HepG2 (cell line): ENCODE results near the gene U2AF1L4. TPM values are rescaled to one million over a fixed set of nuclear protein-coding genes. Genes with fewer than 3 reads are reported as not detected.
A peak's percentile ranks its signal among the peaks of the same experiment; 100 is the strongest.

Source experiments
- ARHGAP35 ChIP-seq: sonication (generic); formaldehyde crosslinking; IDR thresholded peaks from 2 replicates; pipeline ENCODE4 v1.9.0; 2022; ENCODE audit warnings: mild to moderate bottlenecking, inconsistent platforms, moderate library complexity, missing genetic modification reagents, borderline replicate concordance
- CBFB ChIP-seq: sonication (generic); formaldehyde crosslinking; IDR thresholded peaks from 2 replicates; pipeline ENCODE4 v1.4.0; 2020; ENCODE audit warnings: missing genetic modification reagents
- CBX2 ChIP-seq, 2 experiments: fragments of 200-600 bp in 1 of 2; sonication (generic); formaldehyde crosslinking in 1 of 2; IDR thresholded peaks; 2 replicates each; pipeline versions ENCODE4 v1.7.0 to v1.8.1; 2018 to 2022; ENCODE audit warnings: low read depth in 2 of 2, low read length in 1 of 2, mild to moderate bottlenecking in 1 of 2, missing genetic modification reagents in 1 of 2
- DPF2 ChIP-seq: sonication (generic); formaldehyde crosslinking; IDR thresholded peaks from 2 replicates; pipeline ENCODE4 v1.4.0; 2020; ENCODE audit warnings: mild to moderate bottlenecking, low read depth, missing genetic modification reagents, borderline replicate concordance
- HNRNPUL1 ChIP-seq: fragments of 200-400 bp; formaldehyde crosslinking; IDR thresholded peaks from 2 replicates; pipeline ENCODE4 v1.6.1; 2017; ENCODE audit warnings: low read depth, mild to moderate bottlenecking, low read length, moderate library complexity
- MTA1 ChIP-seq: sonication (generic); formaldehyde crosslinking; IDR thresholded peaks from 2 replicates; pipeline ENCODE4 v1.4.0; 2020; ENCODE audit warnings: missing genetic modification reagents, mild to moderate bottlenecking, borderline replicate concordance
- PITX1 ChIP-seq: sonication (generic); formaldehyde crosslinking; IDR thresholded peaks from 2 replicates; pipeline ENCODE4 v1.5.1; 2020; ENCODE audit warnings: mild to moderate bottlenecking, missing genetic modification reagents
- REPIN1 ChIP-seq: sonication (generic); formaldehyde crosslinking; IDR thresholded peaks from 2 replicates; pipeline ENCODE4 v1.8.0; 2022; ENCODE audit warnings: missing genetic modification reagents, low read depth, mild to moderate bottlenecking, borderline replicate concordance
- SRY ChIP-seq: sonication (generic); formaldehyde crosslinking; IDR thresholded peaks from 2 replicates; pipeline ENCODE4 v1.8.0; 2022; ENCODE audit warnings: mild to moderate bottlenecking, missing genetic modification reagents
- ZBTB26 ChIP-seq: IDR thresholded peaks from 2 replicates; pipeline ENCODE4 v1.6.1; 2016; ENCODE audit warnings: missing compliant biosample characterization, missing genetic modification reagents, borderline replicate concordance
- ZC3H4 ChIP-seq: sonication (generic); formaldehyde crosslinking; IDR thresholded peaks from 2 replicates; pipeline ENCODE4 v1.4.0; 2020; ENCODE audit warnings: missing genetic modification reagents, borderline replicate concordance
- ZFP1 ChIP-seq: IDR thresholded peaks from 2 replicates; pipeline ENCODE4 v1.6.1; 2016
- ZNF280B ChIP-seq: sonication (generic); formaldehyde crosslinking; IDR thresholded peaks from 2 replicates; pipeline ENCODE4 v1.5.0; 2020; ENCODE audit warnings: missing genetic modification reagents, mild to moderate bottlenecking, borderline replicate concordance
- ZNF552 ChIP-seq: sonication (generic); formaldehyde crosslinking; IDR thresholded peaks from 2 replicates; pipeline ENCODE4 v1.9.0; 2022; ENCODE audit warnings: missing genetic modification reagents, mild to moderate bottlenecking, borderline replicate concordance
- ZNF580 ChIP-seq: IDR thresholded peaks from 2 replicates; pipeline ENCODE4 v1.6.1; 2016; ENCODE audit warnings: low read depth, borderline replicate concordance
- ZZZ3 ChIP-seq: sonication (generic); formaldehyde crosslinking; IDR thresholded peaks from 2 replicates; pipeline ENCODE4 v1.4.0; 2020; ENCODE audit warnings: missing genetic modification reagents, mild to moderate bottlenecking, borderline replicate concordance
- polyA plus RNA-seq, 8 experiments: library from polyadenylated mRNA; depleted of rRNA in 3 of 8; stranded (reverse) in 7 of 8; unstranded in 1 of 8; fragments of >200 nt; fragmentation: Illumina TruSeq in 4 of 8; extraction: Trizol in 4 of 8; gene quantifications; 2 replicates each; pipeline versions ENCODE4 v1.2.1 to v1.2.3, GENCODE V29; 2011 to 2016; ENCODE audit warnings: low read depth in 4 of 8, missing spikeins in 1 of 8, mixed read lengths in 1 of 8; ENCODE audit not compliant: insufficient read depth in 1 of 8
- total RNA-seq, 5 experiments: library from RNA; depleted of rRNA; stranded (reverse); fragments of >200 nt; fragmentation: Illumina TruSeq; extraction: Trizol; gene quantifications; 2 replicates each; pipeline ENCODE4 v1.2.3, GENCODE V29; 2016; ENCODE audit warnings: low read depth in 1 of 5
- TF ChIP-seq, protein P1 (sequence below): sonication (generic); formaldehyde crosslinking; IDR thresholded peaks from 2 replicates; pipeline ENCODE4 v1.4.0; 2020; ENCODE audit warnings: missing genetic modification reagents, low read depth, mild to moderate bottlenecking, borderline replicate concordance
- TF ChIP-seq, protein P2 (sequence below): sonication (generic); formaldehyde crosslinking; IDR thresholded peaks from 2 replicates; pipeline ENCODE4 v1.8.1; 2023; ENCODE audit warnings: mild to moderate bottlenecking, moderate library complexity, missing genetic modification reagents
- TF ChIP-seq, protein P3 (sequence below): sonication (generic); formaldehyde crosslinking; IDR thresholded peaks from 2 replicates; pipeline ENCODE4 v1.8.1; 2023; ENCODE audit warnings: mild to moderate bottlenecking, missing genetic modification reagents, borderline replicate concordance
- TF ChIP-seq, protein P4 (sequence below): sonication (generic); formaldehyde crosslinking; IDR thresholded peaks from 2 replicates; pipeline ENCODE4 v1.4.0; 2020; ENCODE audit warnings: missing genetic modification reagents, borderline replicate concordance

Gene U2AF1L4
- total and polyA plus RNA-seq, 2 of the 13 experiments (the other 11 are each of a cell fraction or from before 2014, with no cell fraction given): 7.9 to 15.4 TPM

GRCh38 chr19:35740423-35741202, 4.6 kb downstream of the U2AF1L4 start (continued):
- TF ChIP-seq ZNF552 (CRISPR knock-in tag) (no peak), CBFB (CRISPR knock-in tag) (peak; percentile 43; the same call in 1 of the 2 replicates), HNRNPUL1 (no peak), ZNF580 (CRISPR knock-in tag) (no peak; the same call in 1 of the 2 replicates), DPF2 (CRISPR knock-in tag) (no peak), SRY (CRISPR knock-in tag) (no peak), MTA1 (CRISPR knock-in tag) (0 out of 2 replicates have a peak, but pooled peaks have one; percentile 13), PITX1 (CRISPR knock-in tag) (peak; percentile 50; the same call in 1 of the 2 replicates), CBX2 (IDR thresholded peaks at IDR 0.05; ENCODE audit: low read depth, low read length) (no peak), CBX2 (CRISPR knock-in tag; IDR thresholded peaks at IDR 0.05; ENCODE audit: low read depth) (no peak), REPIN1 (CRISPR knock-in tag) (peak; percentile 15; the same call in 1 of the 2 replicates), ZC3H4 (peak; percentile 66; the same call in 1 of the 2 replicates), ZBTB26 (0 out of 2 replicates have a peak, but pooled peaks have one; percentile 9), ZFP1 (CRISPR knock-in tag) (no peak; the same call in 1 of the 2 replicates), ARHGAP35 (CRISPR knock-in tag) (peak; percentile 77; the same call in 1 of the 2 replicates), ZZZ3 (peak; percentile 55; the same call in 1 of the 2 replicates), ZNF280B (CRISPR knock-in tag) (peak; percentile 44; the same call in 1 of the 2 replicates)
- TF ChIP-seq, protein P1, sequence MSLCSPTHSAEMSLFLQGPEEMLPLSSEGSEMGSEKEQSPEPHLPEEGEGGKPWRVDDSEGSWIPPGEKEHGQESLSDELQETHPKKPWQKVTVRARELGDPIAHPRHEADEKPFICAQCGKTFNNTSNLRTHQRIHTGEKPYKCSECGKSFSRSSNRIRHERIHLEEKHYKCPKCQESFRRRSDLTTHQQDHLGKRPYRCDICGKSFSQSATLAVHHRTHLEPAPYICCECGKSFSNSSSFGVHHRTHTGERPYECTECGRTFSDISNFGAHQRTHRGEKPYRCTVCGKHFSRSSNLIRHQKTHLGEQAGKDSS (CRISPR knock-in tag): no peak
- TF ChIP-seq, protein P2, sequence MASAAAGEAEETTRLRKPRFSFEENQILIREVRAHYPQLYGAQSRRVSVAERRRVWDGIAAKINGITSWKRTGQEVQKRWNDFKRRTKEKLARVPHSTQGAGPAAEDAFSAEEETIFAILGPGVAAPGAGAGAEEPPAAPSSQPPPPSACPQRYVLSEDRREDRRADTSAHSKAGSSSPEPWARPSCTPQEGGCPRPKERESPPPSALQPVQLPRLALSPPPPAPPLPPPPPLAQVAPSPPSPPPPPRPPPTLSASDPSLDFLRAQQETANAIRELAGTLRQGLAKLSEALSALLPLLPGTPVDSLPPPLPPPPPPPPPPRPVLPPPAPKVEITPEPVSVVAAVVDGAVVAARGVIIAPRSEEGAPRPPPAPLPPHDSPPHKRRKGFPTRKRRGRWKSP (CRISPR knock-in tag): peak; percentile 88
- TF ChIP-seq, protein P3, sequence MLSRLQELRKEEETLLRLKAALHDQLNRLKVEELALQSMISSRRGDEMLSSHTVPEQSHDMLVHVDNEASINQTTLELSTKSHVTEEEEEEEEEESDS: no peak
- TF ChIP-seq, protein P4, sequence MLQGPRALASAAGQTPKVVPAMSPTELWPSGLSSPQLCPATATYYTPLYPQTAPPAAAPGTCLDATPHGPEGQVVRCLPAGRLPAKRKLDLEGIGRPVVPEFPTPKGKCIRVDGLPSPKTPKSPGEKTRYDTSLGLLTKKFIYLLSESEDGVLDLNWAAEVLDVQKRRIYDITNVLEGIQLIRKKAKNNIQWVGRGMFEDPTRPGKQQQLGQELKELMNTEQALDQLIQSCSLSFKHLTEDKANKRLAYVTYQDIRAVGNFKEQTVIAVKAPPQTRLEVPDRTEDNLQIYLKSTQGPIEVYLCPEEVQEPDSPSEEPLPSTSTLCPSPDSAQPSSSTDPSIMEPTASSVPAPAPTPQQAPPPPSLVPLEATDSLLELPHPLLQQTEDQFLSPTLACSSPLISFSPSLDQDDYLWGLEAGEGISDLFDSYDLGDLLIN (CRISPR knock-in tag): no peak
